Heart right ventricle (tissue), 16 donors: ENCODE data around the gene CDR2. TPM values are rescaled to one million over a fixed set of nuclear protein-coding genes. Genes with fewer than 3 reads are reported as not detected.

Source experiments
- ATAC-seq, 8 donors: fragments of 200-7000 bp; cut with Tn5 transposase; one replicate each; pipeline ENCODE4 v1.9.1; 2020; ENCODE audit warnings: mild to moderate bottlenecking in 8 of 8, moderate library complexity in 8 of 8, moderate number of reproducible peaks in 1 of 8
- DNase-seq, 2 donors: peaks; one replicate each; pipeline ENCODE4 v3.0.0-alpha.2; 2020
- H3K27ac ChIP-seq, 10 donors: fragments of 200-600 bp; sonication (generic) in 2 of 10; one replicate each; pipeline versions ENCODE4 v1.5.0 to v1.8.0; 2020 to 2022; ENCODE audit warnings: mild to moderate bottlenecking in 3 of 10
- H3K27me3 ChIP-seq, 7 donors: fragments of 200-600 bp; one replicate each; pipeline ENCODE4 v1.8.0; 2021 to 2022; ENCODE audit warnings: mild to moderate bottlenecking in 2 of 7
- H3K36me3 ChIP-seq, 9 donors: fragments of 200-600 bp; sonication (generic) in 1 of 9; one replicate each; pipeline versions ENCODE4 v1.5.0 to v1.8.0; 2020 to 2022; ENCODE audit warnings: mild to moderate bottlenecking in 2 of 9
- H3K4me1 ChIP-seq, 9 donors: fragments of 200-600 bp; sonication (generic) in 1 of 9; one replicate each; pipeline versions ENCODE4 v1.5.0 to v1.8.0; 2020 to 2022; ENCODE audit warnings: mild to moderate bottlenecking in 4 of 9
- H3K4me3 ChIP-seq, 10 donors: fragments of 200-600 bp; sonication (generic) in 2 of 10; one replicate each; pipeline versions ENCODE4 v1.5.0 to v1.8.0; 2020 to 2022; ENCODE audit warnings: mild to moderate bottlenecking in 7 of 10, moderate library complexity in 2 of 10
- H3K9me3 ChIP-seq, 11 donors: fragments of 200-600 bp in 10 of 11; sonication (generic) in 2 of 11; one replicate each; pipeline versions ENCODE4 v1.5.0 to v1.8.0; 2013 to 2022; ENCODE audit warnings: mild to moderate bottlenecking in 2 of 11, control low read depth in 1 of 11, moderate library complexity in 1 of 11
- WGBS, 2 donors: extraction: QIAGEN DNeasy Blood & Tissue Kit; methylation state at CpG; one replicate each; pipeline ENCODE4 v1.1.7; 2013; ENCODE audit warnings: inconsistent platforms in 1 of 2; 5-methylcytosine and 5-hydroxymethylcytosine counted together
- intact Hi-C, 10 donors: fragments of 100-400 bp; cut with DNase I; formaldehyde crosslinking; loops; one replicate each; pipeline versions ENCODE4 v1.11.1 to v1.14.2; 2022
- polyA plus RNA-seq, 2 donors: library from polyadenylated mRNA; stranded (reverse); fragments of 200-250 nt; gene quantifications; one replicate each; pipeline ENCODE4 v1.2.3, GENCODE V29; 2013
- total RNA-seq, 10 donors: library from RNA; stranded (reverse); fragmentation: NEBNext Ultra II Directional in 3 of 10; extraction: Animal tissue kit (Norgen Biotek cat#: 25700) in 3 of 10; gene quantifications; one replicate each; pipeline versions ENCODE4 v1.2.1 to v1.2.4, GENCODE V29; 2021 to 2023
- TF ChIP-seq, protein P1 (sequence below), 9 donors: fragments of 200-600 bp; sonication (generic) in 2 of 9; IDR thresholded peaks; one replicate each; pipeline versions ENCODE4 v1.5.0 to v1.8.0; 2021 to 2022; ENCODE audit warnings: antibody characterized with exemption in 9 of 9, mild to moderate bottlenecking in 5 of 9, moderate library complexity in 1 of 9
- donor health status: Arrhythmogenic right ventricular cardiomyopathy.
- donor health status: ischemic (EF 13 %, LVEDD 7.1; RV severe dilation, severe dysfunction).
- donor health status: healthy with polysubstance abuse.
- donor health status: DM: no; HTN: yes; CAD: no.
- donor health status: DM: no; HTN: no; CAD: no.
- donor health status: ischemic (EF 25% LVEDD 6.9; RV normal size, moderate dysfunction).
- donor health status: ischemic (EF 25% LVEDD 5.7; RV mildly dilated, moderate dysfunction).
- donor health status: healthy.
- donor health status: DM: yes; HTN: yes; CAD: no.
- donor health status: Ischemic cardiomyopathy.
- donor health status: ischemic (EF 35%, LVEDD 5.7; RV mildly dilated, moderate dysfunction).
- donor health status: nonischemic (EF 11% LVEDD 7.7; RV severe dilation, severe dysfunction).
- donor health status: DM: yes; HTN: yes; CAD: no.
- donor health status: PGD.
- donor health status: ischemic (EF 29% LVEDD 5.4; RV normal size, mild dysfunction).
- donor health status: nonischemic (EF 23%, LVEDD 6.1; RV moderate dilation, normal function).

Gene CDR2
- total and polyA plus RNA-seq, 12 donors = 4.2 to 8.4 (median 6.9) TPM

- H3K4me1 ChIP-seq = peaks cover 0 to 16% (median 3%) of the 10 kb centered on the region in 9 donors
- DNase-seq (no peak), ATAC-seq (peak in 6 of 8 donors; percentile 29 to 69 (median 43))
- H3K36me3 ChIP-seq = peaks cover 0 to 80% (median 16%) of the 10 kb centered on the region in 9 donors
- WGBS, 2 donors = 64 to 70% methylated on average over 9 of the region's 9 CpGs
- H3K9me3 ChIP-seq = peaks cover 0 to 2% (median 0%) of the 10 kb centered on the region in 11 donors
- peak overlapping the region in 4 of 10 donors; percentile 2 to 45 (median 24) for H3K27ac ChIP-seq
- TF ChIP-seq, protein P1, sequence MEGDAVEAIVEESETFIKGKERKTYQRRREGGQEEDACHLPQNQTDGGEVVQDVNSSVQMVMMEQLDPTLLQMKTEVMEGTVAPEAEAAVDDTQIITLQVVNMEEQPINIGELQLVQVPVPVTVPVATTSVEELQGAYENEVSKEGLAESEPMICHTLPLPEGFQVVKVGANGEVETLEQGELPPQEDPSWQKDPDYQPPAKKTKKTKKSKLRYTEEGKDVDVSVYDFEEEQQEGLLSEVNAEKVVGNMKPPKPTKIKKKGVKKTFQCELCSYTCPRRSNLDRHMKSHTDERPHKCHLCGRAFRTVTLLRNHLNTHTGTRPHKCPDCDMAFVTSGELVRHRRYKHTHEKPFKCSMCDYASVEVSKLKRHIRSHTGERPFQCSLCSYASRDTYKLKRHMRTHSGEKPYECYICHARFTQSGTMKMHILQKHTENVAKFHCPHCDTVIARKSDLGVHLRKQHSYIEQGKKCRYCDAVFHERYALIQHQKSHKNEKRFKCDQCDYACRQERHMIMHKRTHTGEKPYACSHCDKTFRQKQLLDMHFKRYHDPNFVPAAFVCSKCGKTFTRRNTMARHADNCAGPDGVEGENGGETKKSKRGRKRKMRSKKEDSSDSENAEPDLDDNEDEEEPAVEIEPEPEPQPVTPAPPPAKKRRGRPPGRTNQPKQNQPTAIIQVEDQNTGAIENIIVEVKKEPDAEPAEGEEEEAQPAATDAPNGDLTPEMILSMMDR (IDR thresholded peaks at IDR 0.05) = no peak
- intact Hi-C loops = loop anchor here in 1 of 10 donors (10.0 kb wide), 1 partner anchor 58 kb away; no protein-coding TSS in a partner anchor
- no peak overlapping the region for H3K4me3 ChIP-seq
- no peaks in the 10 kb centered on the region for H3K27me3 ChIP-seq
These were observed 27.9 kb downstream of the CDR2 start for GRCh38 chr16:22346483-22346882.

- DNase-seq (no peak), ATAC-seq (no peak)
- H3K9me3 ChIP-seq = peaks cover 0 to 23% (median 11%) of the 10 kb centered on the region in 11 donors
- no peak overlapping the region for H3K4me3 ChIP-seq
- H3K4me1 ChIP-seq = peaks cover 0 to 11% (median 0%) of the 10 kb centered on the region in 9 donors
- TF ChIP-seq, protein P1 (IDR thresholded peaks at IDR 0.05) = no peak
- H3K36me3 ChIP-seq = peaks cover 0 to 58% (median 5%) of the 10 kb centered on the region in 9 donors
- no peak overlapping the region for H3K27ac ChIP-seq
- intact Hi-C loops = loop anchor here in 1 of 10 donors (10.0 kb wide), 1 partner anchor 63 kb away; no protein-coding TSS in a partner anchor
- 97 to 98% methylated on average over 2 of the region's 2 CpGs for WGBS, 2 donors
- H3K27me3 ChIP-seq = no peaks in the 10 kb centered on the region
These were observed 32.3 kb downstream of the CDR2 start for GRCh38 chr16:22342082-22342481.

DNA sequence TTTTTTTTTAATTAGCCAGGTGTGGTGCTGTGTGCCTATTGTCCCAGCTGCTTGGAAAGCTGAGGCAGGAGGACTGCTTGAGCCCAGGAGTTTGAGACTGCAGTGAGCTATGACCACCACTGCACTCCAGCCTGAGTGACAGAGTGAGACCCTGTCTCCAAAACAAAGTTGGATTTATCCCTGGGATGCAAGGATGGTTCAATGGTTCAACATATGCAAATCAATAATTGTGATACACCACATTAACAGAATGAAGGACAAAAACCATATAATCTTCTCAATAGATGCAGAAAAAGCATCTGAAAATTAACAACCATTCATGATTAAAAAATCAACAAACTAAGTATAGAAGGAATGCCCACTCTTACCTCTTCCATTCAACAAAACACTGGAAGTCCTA, 33.5 kb downstream of the CDR2 start:
- Histone ChIP-seq H3K4me1 (no peaks in the 10 kb centered on the region), H3K36me3 (peaks cover 0 to 58% (median 11%) of the 10 kb centered on the region in 9 donors), H3K4me3 (no peak overlapping the region), H3K27ac (no peak overlapping the region), H3K27me3 (no peaks in the 10 kb centered on the region), H3K9me3 (peaks cover 0 to 34% (median 19%) of the 10 kb centered on the region in 11 donors)
- intact Hi-C loops = loop anchor here in 1 of 10 donors (10.0 kb wide), 1 partner anchor 64 kb away; no protein-coding TSS in a partner anchor
- ATAC-seq (no peak), DNase-seq (no peak)
- TF ChIP-seq, protein P1 (IDR thresholded peaks at IDR 0.05) = no peak

DNA sequence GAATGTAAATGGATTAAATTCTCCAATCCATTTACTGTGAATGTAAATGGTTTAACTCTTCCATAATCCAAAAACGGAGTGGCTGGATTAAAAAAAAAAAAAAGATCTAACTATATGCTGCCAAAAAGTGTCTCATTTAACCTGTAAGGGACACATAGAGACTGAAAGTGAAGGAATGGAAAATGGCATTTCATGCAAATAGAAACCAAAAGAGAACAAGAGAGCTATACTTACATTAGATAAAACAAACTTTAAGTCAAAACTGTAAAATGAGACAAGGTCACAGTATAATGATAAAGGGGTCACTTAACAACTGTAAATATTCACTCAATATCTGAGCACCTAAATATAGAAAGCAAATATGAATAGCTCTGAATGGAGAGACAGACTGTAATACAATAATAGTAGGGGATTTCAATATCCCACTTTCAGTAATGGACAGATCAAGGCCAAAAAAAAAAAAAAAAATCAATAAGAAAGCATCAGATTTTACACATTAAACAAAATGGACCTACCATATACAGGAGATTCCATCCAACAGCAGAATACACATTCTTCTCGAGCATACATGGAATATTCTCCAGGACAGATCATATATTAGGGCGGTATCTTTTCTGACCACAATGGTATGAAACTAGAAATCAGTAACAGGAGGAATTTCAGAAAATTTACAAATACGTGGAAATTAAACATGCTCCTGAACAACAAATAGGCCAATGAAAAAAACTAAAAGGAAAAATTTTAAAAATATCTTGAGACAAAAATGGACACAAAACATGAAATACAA, 36.4 kb downstream of the CDR2 start:
- H3K4me3 ChIP-seq = no peak overlapping the region
- TF ChIP-seq, protein P1 (IDR thresholded peaks at IDR 0.05) = no peak
- intact Hi-C loops = no loop called here
- no peak overlapping the region for H3K27ac ChIP-seq
- no peaks in the 10 kb centered on the region for H3K27me3 ChIP-seq
- DNase-seq = no peak
- H3K4me1 ChIP-seq = no peaks in the 10 kb centered on the region
- H3K9me3 ChIP-seq = peaks cover 0 to 37% (median 19%) of the 10 kb centered on the region in 11 donors
- H3K36me3 ChIP-seq = peaks cover 0 to 66% (median 38%) of the 10 kb centered on the region in 9 donors
- ATAC-seq = no peak
- 97 to 98% methylated on average over 4 of the region's 4 CpGs for WGBS, 2 donors
